ENCODE measurements around the gene FOXA3. TPM values are rescaled to one million over a fixed set of nuclear protein-coding genes. Genes with fewer than 3 reads are reported as not detected.

The FOXA3 gene
- total RNA-seq, 1 experiment from 2014 or later = 5.8 TPM

GRCh38 chr19:45822716-45823115 is 41.4 kb upstream of the FOXA3 start:
- RAD21 ChIA-PET (ENCODE audit: low non-redundant PET in 1 of 2, low total read pairs in 2 of 2, uncharacterized antibody in 2 of 2, unreplicated experiment in 2 of 2) = interaction anchor here in 1 of 2 experiments (0.5 kb wide), 1 partner anchor 53 kb away, joined by 3 read pairs; no protein-coding TSS in a partner anchor
- no TSS peak for BruUV-seq (replicated peaks)
- POLR2A ChIA-PET = no interaction called here

More at GRCh38 chr19:45822716-45823115, 41.4 kb upstream of the FOXA3 start:
- CTCF ChIA-PET = no interaction called here
- Histone ChIP-seq H3K9me3 (ENCODE audit: control insufficient read depth in 1 of 2, insufficient read depth in 1 of 2, low read depth in 1 of 2, low read length in 2 of 2) (no peaks in the 10 kb centered on the region), H3K4me3 (replicated peaks in 1 of 2; ENCODE audit: low read depth in 1 of 2, low read length in 2 of 2) (no peak overlapping the region), H2AFZ (ENCODE audit: low read depth, low read length, poor library complexity, severe bottlenecking) (no peak overlapping the region), H4K20me1 (ENCODE audit: insufficient read depth) (no peaks in the 10 kb centered on the region), H3K4me2 (ENCODE audit: low read length) (no peak overlapping the region), H3K9ac (ENCODE audit: low read length) (no peak overlapping the region), H3K79me2 (ENCODE audit: insufficient read depth, low read length) (no peaks in the 10 kb centered on the region), H3K4me1 (ENCODE audit: control insufficient read depth in 1 of 2, insufficient read depth in 2 of 2, low read length in 2 of 2) (peaks cover 0 to 1% of the 10 kb centered on the region in 2 experiments; a peak in 1 of 4 replicates), H3K27me3 (ENCODE audit: insufficient read depth, low read length) (no peaks in the 10 kb centered on the region), H3K9me2 (ENCODE audit: insufficient read depth) (no peaks in the 10 kb centered on the region), H3K36me3 (ENCODE audit: control insufficient read depth in 1 of 2, insufficient read depth in 2 of 2, low read length in 2 of 2) (peaks cover 17 to 35% of the 10 kb centered on the region in 2 experiments; a peak in 3 of 4 replicates), H3K27ac (ENCODE audit: low read depth, low read length) (no peak overlapping the region)
- intact Hi-C loops (cut with micrococcal nuclease) = no loop called here
- ATAC-seq (no peak), DNase-seq (ENCODE audit: low read depth, low spot score) (no peak)
- TF ChIP-seq SRF (IDR thresholded peaks at IDR 0.05; ENCODE audit: low read depth) (no peak), CBX3 (IDR thresholded peaks at IDR 0.05; ENCODE audit: low read depth) (no peak), CEBPB (IDR thresholded peaks at IDR 0.05; ENCODE audit: low read depth) (no peak), POLR2AphosphoS5 (IDR thresholded peaks at IDR 0.05; ENCODE audit: low read depth, low read length) (no peak), ZFX (IDR thresholded peaks at IDR 0.05) (no peak), ZNF274 (IDR thresholded peaks at IDR 0.05; ENCODE audit: low read depth, low read length) (no peak), JUND (IDR thresholded peaks at IDR 0.05) (no peak), TCF7L2 (IDR thresholded peaks at IDR 0.05; ENCODE audit: borderline replicate concordance, extremely low read depth, insufficient read depth, insufficient read length) (no peak), SP1 (IDR thresholded peaks at IDR 0.05; ENCODE audit: low read depth) (no peak), POLR2A (IDR thresholded peaks at IDR 0.05; ENCODE audit: borderline replicate concordance, extremely low read depth, insufficient read depth, insufficient read length) (no peak), EGR1 (IDR thresholded peaks at IDR 0.05; ENCODE audit: low read depth) (no peak), ELF1 (IDR thresholded peaks at IDR 0.05; ENCODE audit: borderline replicate concordance, low read depth) (no peak), EZH2 (IDR thresholded peaks at IDR 0.05) (no peak), SIN3A (IDR thresholded peaks at IDR 0.05; ENCODE audit: low read depth) (no peak), YY1 (IDR thresholded peaks at IDR 0.05; ENCODE audit: extremely low read depth, insufficient replicate concordance, low read depth, low read length) (no peak), FOSL1 (IDR thresholded peaks at IDR 0.05; ENCODE audit: low read depth) (no peak), EZH2phosphoT487 (IDR thresholded peaks at IDR 0.05; ENCODE audit: borderline replicate concordance) (no peak)
- TF ChIP-seq, protein P1, sequence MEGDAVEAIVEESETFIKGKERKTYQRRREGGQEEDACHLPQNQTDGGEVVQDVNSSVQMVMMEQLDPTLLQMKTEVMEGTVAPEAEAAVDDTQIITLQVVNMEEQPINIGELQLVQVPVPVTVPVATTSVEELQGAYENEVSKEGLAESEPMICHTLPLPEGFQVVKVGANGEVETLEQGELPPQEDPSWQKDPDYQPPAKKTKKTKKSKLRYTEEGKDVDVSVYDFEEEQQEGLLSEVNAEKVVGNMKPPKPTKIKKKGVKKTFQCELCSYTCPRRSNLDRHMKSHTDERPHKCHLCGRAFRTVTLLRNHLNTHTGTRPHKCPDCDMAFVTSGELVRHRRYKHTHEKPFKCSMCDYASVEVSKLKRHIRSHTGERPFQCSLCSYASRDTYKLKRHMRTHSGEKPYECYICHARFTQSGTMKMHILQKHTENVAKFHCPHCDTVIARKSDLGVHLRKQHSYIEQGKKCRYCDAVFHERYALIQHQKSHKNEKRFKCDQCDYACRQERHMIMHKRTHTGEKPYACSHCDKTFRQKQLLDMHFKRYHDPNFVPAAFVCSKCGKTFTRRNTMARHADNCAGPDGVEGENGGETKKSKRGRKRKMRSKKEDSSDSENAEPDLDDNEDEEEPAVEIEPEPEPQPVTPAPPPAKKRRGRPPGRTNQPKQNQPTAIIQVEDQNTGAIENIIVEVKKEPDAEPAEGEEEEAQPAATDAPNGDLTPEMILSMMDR (IDR thresholded peaks at IDR 0.05 in 2 of 3, conservative IDR thresholded peaks at IDR 0.05 in 1 of 3; ENCODE audit: borderline replicate concordance in 1 of 3, insufficient read depth in 1 of 3, low read depth in 2 of 3, low read length in 2 of 3) = no peak
- TF ChIP-seq, protein P2, sequence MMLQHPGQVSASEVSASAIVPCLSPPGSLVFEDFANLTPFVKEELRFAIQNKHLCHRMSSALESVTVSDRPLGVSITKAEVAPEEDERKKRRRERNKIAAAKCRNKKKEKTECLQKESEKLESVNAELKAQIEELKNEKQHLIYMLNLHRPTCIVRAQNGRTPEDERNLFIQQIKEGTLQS (IDR thresholded peaks at IDR 0.05) = no peak
- TF ChIP-seq, protein P3, sequence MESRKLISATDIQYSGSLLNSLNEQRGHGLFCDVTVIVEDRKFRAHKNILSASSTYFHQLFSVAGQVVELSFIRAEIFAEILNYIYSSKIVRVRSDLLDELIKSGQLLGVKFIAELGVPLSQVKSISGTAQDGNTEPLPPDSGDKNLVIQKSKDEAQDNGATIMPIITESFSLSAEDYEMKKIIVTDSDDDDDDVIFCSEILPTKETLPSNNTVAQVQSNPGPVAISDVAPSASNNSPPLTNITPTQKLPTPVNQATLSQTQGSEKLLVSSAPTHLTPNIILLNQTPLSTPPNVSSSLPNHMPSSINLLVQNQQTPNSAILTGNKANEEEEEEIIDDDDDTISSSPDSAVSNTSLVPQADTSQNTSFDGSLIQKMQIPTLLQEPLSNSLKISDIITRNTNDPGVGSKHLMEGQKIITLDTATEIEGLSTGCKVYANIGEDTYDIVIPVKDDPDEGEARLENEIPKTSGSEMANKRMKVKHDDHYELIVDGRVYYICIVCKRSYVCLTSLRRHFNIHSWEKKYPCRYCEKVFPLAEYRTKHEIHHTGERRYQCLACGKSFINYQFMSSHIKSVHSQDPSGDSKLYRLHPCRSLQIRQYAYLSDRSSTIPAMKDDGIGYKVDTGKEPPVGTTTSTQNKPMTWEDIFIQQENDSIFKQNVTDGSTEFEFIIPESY (IDR thresholded peaks at IDR 0.05; ENCODE audit: extremely low read depth, insufficient replicate concordance, low read length) = no peak
